ENCODE results near the gene DYNLT1.

- TF ChIP-seq POLR2A (conservative IDR thresholded peaks at IDR 0.05) (no peak), KAT7 (CRISPR knock-in tag; IDR thresholded peaks at IDR 0.05; ENCODE audit: borderline replicate concordance) (no peak; the same call in 1 of the 2 replicates), TFAP4 (CRISPR knock-in tag; IDR thresholded peaks at IDR 0.05; ENCODE audit: borderline replicate concordance) (no peak), SREBF2 (CRISPR knock-in tag; IDR thresholded peaks at IDR 0.05) (no peak), ZNF224 (CRISPR knock-in tag; IDR thresholded peaks at IDR 0.05) (no peak), MYBL2 (IDR thresholded peaks at IDR 0.05; ENCODE audit: low read depth) (no peak), MYBL2 (CRISPR knock-in tag; IDR thresholded peaks at IDR 0.05; ENCODE audit: borderline replicate concordance) (no peak), NFYB (IDR thresholded peaks at IDR 0.05; ENCODE audit: extremely low read depth, insufficient read length) (no peak), ZSCAN32 (CRISPR knock-in tag; IDR thresholded peaks at IDR 0.05) (no peak), RBFOX2 (IDR thresholded peaks at IDR 0.05; ENCODE audit: low read depth, low read length) (no peak), POU5F1 (IDR thresholded peaks at IDR 0.05; ENCODE audit: borderline replicate concordance, low read depth, low read length, partially characterized antibody) (no peak)
- TF ChIP-seq, protein P1, sequence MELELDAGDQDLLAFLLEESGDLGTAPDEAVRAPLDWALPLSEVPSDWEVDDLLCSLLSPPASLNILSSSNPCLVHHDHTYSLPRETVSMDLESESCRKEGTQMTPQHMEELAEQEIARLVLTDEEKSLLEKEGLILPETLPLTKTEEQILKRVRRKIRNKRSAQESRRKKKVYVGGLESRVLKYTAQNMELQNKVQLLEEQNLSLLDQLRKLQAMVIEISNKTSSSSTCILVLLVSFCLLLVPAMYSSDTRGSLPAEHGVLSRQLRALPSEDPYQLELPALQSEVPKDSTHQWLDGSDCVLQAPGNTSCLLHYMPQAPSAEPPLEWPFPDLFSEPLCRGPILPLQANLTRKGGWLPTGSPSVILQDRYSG (tag; conservative IDR thresholded peaks at IDR 0.05; ENCODE audit: low read depth), result no peak
Measured at GRCh38 chr6:158643836-158644230, 710 bp downstream of the DYNLT1 start.
